ENCODE results near the gene GRPEL1.

The GRPEL1 gene

DNA sequence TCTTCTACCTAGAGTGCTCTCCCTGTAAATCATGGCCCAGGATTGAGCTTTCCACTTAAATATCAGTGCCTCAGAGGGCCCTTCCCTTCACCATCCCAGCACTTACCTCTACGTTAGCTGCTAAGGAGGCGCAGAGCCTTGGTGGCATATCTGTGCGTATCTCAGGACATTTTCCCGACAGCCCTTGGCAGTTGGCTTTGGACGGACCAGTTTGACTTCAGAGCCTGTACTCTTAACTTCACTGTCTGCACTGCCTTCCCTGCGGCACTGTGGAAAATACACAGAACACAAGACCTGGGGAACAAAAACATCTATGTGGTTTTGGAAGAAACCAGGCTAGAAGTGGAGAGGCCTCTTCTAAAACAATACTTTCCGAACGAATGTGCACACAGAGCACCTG lies 22.3 kb downstream of the GRPEL1 start:
- TF ChIP-seq, protein P1, sequence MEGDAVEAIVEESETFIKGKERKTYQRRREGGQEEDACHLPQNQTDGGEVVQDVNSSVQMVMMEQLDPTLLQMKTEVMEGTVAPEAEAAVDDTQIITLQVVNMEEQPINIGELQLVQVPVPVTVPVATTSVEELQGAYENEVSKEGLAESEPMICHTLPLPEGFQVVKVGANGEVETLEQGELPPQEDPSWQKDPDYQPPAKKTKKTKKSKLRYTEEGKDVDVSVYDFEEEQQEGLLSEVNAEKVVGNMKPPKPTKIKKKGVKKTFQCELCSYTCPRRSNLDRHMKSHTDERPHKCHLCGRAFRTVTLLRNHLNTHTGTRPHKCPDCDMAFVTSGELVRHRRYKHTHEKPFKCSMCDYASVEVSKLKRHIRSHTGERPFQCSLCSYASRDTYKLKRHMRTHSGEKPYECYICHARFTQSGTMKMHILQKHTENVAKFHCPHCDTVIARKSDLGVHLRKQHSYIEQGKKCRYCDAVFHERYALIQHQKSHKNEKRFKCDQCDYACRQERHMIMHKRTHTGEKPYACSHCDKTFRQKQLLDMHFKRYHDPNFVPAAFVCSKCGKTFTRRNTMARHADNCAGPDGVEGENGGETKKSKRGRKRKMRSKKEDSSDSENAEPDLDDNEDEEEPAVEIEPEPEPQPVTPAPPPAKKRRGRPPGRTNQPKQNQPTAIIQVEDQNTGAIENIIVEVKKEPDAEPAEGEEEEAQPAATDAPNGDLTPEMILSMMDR (IDR thresholded peaks at IDR 0.05; ENCODE audit: control insufficient read depth, extremely low read depth, insufficient read depth), result no peak
- DNase-seq (ENCODE audit: low read depth), result peak; percentile 58
- H3K4me3 ChIP-seq (ENCODE audit: low read depth, low read length), result peak overlapping the region; percentile 94

DNA sequence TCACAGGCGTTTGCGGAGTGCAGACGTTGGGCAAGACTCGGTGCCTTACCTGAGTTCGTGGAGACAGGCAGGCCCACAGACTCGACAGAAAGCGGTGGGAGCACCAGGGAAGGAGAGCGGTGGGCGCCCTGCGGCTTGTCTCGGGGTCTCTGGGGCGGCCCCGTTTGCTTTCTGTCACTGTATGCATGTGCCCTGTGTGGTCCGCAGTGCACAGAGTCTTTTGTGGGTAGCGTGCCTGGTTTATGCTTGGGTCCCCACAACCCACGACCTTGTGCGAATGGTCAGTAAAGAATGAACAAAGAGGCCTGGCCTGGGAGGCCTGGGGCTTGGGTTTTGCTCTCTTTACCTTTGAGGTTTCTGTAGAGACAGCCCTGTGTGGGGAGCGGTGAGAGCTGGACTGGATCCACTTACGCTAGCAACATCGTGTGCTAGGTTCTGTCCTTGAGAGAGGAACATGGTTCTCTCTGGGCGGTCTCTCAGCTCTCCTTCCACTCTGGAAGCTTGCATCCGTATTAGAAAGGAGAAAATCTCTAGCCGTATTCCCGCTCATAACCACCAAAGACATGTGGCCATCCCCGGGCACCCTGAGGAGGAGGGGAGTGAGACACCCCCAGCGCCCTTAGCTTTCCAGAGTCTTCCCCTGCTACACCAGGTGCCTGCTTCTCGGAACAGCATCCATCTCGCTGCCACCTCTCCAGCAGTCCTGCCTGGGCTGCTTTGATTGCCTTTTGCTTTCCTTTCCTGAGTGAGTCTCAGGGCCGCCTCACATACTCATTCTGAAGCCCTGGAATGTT lies 23.5 kb downstream of the GRPEL1 start:
- H3K4me3 ChIP-seq (ENCODE audit: low read depth, low read length), result peak overlapping the region; percentile 94
- DNase-seq (ENCODE audit: low read depth), result no peak
- TF ChIP-seq, protein P1 (IDR thresholded peaks at IDR 0.05; ENCODE audit: control insufficient read depth, extremely low read depth, insufficient read depth), result no peak

DNA sequence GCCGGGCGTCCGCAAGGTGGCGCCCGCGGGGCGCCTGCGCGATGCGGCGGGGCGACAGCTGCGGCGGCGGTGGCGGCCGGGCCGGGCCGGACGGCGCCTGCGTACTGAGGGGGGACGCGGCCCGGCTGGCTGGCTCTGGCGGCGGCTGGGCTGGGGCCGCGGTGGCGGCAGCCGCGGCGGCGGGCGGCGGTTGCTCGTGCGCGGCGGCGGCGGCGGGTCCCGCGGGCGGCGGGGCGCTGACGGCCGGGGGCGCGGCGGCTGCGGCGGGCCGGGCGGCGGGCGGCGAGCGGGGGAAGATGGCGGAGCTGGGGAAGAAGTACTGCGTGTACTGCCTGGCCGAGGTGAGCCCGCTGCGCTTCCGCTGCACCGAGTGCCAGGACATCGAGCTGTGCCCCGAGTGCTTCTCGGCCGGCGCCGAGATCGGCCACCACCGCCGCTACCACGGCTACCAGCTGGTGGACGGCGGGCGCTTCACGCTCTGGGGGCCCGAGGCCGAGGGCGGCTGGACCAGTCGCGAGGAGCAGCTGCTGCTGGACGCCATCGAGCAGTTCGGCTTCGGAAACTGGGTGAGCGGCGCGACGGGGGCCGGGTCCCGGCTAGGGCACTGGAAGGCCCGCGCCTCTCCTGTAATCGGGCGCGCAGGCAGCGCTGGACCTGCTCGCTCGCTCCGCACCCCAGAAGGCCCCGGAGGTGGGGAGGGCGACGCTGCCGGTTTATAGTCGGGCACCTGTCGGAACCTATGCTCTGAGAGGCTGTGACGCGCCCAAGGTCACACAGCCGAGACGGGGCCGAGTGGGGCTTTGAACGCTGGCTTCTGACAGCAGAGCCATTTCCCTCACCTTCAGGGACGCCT lies 24.4 kb downstream of the GRPEL1 start, which contains the start of gene TADA2B:
TSS of gene TADA2B (plus strand) at position 89 of the 853 bp plus-strand sequence. CDS start at position 297, 208 bp downstream.
- peak within 1 kb of the TSS; percentile 94 for H3K4me3 ChIP-seq (ENCODE audit: low read depth, low read length)
- DNase-seq (ENCODE audit: low read depth), result no peak
- TF ChIP-seq, protein P1 (IDR thresholded peaks at IDR 0.05; ENCODE audit: control insufficient read depth, extremely low read depth, insufficient read depth), result peak; percentile 75

DNA sequence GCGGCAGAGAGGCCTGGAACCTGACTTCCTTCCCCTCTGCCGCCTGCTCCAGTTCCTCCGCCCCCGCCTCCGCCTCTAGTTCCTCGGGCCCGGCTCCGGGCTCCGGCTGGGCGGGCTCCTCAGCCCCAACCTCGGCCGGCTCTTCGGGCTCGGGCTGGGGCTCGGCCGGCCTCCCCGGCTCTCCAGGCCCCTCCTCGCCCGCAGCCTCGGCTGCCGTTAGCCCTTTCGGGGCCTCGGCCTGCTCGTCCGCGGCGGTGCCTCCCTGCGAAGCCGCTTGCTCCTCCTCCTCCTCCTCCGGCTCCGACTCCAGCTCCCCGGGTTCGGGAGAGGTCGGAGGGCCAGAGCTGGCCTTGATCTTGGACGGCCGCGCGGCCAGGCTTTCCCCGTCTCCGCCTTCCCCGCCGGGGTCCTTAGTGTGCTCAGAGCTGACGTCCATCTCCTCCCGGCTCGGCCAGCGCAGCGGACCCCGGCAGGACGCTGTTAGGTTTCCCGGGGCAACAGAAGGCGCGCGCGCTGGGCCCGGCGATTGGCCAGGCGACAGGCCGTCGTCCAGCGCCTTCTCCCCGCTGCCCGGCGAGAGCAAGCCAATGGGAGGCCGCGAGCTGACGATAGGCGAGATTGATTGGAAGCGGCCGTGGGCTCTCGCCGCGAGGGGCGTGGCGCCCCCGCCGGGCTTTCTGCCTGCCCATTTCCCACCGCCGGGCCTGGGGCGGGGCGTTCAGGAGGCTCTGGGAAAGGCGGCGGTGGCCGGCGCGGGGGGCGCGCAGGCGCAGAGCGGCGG lies 25.2 kb downstream of the GRPEL1 start:
- peak; percentile 91 for DNase-seq (ENCODE audit: low read depth)
- TF ChIP-seq, protein P1 (IDR thresholded peaks at IDR 0.05; ENCODE audit: control insufficient read depth, extremely low read depth, insufficient read depth), result no peak
- H3K4me3 ChIP-seq (ENCODE audit: low read depth, low read length), result peak overlapping the region; percentile 80

DNA sequence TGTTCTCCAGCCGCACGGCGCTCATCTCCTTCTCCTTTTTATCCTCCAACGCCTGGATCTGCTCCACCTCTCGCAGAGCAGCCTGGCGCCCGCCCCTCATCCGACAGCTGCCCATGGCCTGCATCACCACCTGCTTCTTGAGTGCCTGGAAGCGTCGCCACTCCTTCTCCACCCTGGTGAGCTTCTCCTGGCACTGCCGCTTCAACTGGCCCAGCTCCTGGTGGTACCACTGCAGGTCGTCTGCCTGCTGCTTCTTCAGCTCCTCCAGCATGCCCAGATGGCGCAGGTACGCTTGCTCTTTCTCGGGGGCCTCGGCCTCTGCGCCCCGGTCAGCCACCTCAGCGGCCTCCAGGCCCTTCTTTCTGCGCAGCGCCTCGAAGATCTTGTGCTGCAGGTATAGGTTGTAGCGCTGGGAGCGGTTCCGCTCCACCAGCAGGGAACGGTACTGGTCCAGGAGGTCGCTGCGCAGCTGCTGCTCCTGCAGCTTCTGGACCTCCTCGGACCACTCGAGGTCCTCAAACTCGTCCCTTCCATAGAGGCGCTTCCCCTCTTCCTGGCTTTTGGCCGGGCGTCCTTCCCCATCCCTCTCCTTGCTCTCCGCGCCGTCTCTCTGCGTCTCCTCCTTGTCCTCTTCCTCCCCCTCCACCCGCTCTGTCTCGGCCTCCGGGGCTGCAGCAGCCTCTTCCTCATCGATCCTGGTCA lies 25.9 kb downstream of the GRPEL1 start:
- TF ChIP-seq, protein P1 (IDR thresholded peaks at IDR 0.05; ENCODE audit: control insufficient read depth, extremely low read depth, insufficient read depth), result no peak
- DNase-seq (ENCODE audit: low read depth), result no peak
- peak overlapping the region; percentile 80 for H3K4me3 ChIP-seq (ENCODE audit: low read depth, low read length)

DNA sequence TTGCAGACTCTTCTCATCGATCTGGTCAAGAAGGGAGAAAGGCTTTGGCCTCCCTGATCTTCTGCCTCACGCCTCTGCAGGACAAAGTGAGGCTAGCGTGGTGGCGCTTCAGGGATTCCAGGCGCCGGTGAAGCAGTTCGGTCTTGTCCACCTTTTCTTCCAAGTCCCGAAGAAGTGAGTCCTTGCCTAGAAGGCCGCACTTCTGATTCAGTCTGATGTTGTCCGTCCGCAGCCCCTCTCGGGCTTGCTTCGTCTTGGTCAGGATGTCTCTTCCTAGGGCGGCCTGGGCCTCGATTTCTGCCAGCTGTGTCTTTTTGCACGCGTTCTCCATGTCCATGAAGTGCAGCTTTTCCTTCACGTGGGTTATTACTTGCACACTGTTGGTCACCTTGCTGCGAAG lies 26.6 kb downstream of the GRPEL1 start:
- H3K4me3 ChIP-seq (ENCODE audit: low read depth, low read length), result no peak overlapping the region
- TF ChIP-seq, protein P1 (IDR thresholded peaks at IDR 0.05; ENCODE audit: control insufficient read depth, extremely low read depth, insufficient read depth), result no peak
- no peak for DNase-seq (ENCODE audit: low read depth)
